HL-60 (cell line): ENCODE measurements around the gene USP35.

Experiments used
- DNase-seq, 2 experiments: peaks; one replicate each; pipeline ENCODE4 v3.0.0-alpha.2; 2010 to 2020; ENCODE audit warnings: low read depth in 1 of 2, low spot score in 1 of 2
- H3K27ac ChIP-seq: fragments of 250-450 bp; sonication (Bioruptor Pico); replicated peaks from 2 replicates; pipeline ENCODE4 v1.5.1; 2020; ENCODE audit warnings: mild to moderate bottlenecking, moderate library complexity
- H3K27me3 ChIP-seq: fragments of 250-450 bp; sonication (Bioruptor Pico); 2 replicates; pipeline ENCODE4 v1.5.1; 2021; ENCODE audit warnings: mild to moderate bottlenecking, moderate library complexity; ENCODE audit not compliant: insufficient read depth, poor library complexity, severe bottlenecking
- H3K4me3 ChIP-seq: replicated peaks from 2 replicates; pipeline ENCODE4 v1.5.1; 2011; ENCODE audit warnings: mild to moderate bottlenecking, control low read depth, low read length; ENCODE audit not compliant: insufficient read depth
- CTCF ChIP-seq: IDR thresholded peaks from one replicate; pipeline ENCODE4 v1.5.1; 2011; ENCODE audit warnings: low read length, control low read depth, inconsistent platforms; ENCODE audit not compliant: insufficient read depth
- GABPA ChIP-seq: IDR thresholded peaks from 2 replicates; pipeline ENCODE4 v1.6.1; 2012; ENCODE audit warnings: low read depth
- POLR2AphosphoS5 ChIP-seq: IDR thresholded peaks from 2 replicates; pipeline ENCODE4 v1.6.1; 2012; ENCODE audit warnings: low read depth
- SPI1 ChIP-seq: IDR thresholded peaks from 2 replicates; pipeline ENCODE4 v1.6.1; 2012; ENCODE audit warnings: low read depth, mild to moderate bottlenecking, borderline replicate concordance
- TF ChIP-seq, protein P1 (sequence below): IDR thresholded peaks from 2 replicates; pipeline ENCODE4 v1.6.1; 2012; ENCODE audit warnings: low read depth; ENCODE audit not compliant: insufficient replicate concordance

USP35 gene

DNA sequence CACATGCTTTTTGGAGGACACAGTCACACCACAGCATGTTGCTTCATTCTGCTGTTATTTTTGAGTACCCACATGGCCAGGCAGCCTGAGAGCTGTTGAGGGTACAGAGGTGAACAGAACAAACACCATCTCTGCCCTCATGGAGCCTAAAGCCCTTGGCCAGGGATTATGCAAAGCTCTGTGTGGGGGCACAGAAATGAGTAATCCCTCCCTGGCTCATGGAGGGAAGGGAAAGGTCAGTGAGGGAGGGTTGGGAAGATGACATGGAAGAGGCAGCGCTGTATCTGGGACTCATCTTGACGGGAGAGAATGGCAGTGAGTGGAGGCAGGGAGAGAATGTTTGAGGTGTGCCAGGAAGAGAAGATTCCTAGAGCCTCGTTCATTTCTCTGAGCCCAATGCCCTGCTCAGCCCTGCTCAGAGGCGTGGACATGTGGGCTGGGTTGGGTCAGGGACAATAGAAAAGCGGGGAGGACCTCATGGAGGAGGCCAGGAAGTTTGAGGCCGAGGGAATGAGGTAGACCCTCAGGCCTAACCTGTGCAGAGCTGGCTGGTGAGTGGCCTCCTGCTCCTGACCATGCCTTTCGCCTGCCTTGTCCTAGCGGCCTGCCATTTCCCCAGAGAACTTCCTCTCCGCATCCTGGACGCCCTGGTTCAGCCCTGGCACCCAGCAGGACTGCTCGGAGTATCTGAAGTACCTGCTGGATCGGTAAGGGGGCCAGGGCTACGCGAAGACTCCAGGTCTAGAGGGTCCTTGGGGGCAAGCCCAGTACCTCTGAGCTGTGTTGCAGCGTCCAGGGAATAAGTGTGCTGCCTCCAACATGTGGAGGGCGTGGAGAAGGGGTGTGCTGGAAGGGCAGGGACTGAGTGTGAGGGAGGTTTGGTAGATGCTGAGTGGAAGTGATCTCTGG is 19.8 kb downstream of the USP35 start:
- Histone ChIP-seq H3K27ac (no peak overlapping the region), H3K4me3 (no peak overlapping the region), H3K27me3 (no peaks in the 10 kb centered on the region)
- TF ChIP-seq CTCF (no peak), GABPA (no peak), POLR2AphosphoS5 (no peak), SPI1 (no peak)
- TF ChIP-seq, protein P1, sequence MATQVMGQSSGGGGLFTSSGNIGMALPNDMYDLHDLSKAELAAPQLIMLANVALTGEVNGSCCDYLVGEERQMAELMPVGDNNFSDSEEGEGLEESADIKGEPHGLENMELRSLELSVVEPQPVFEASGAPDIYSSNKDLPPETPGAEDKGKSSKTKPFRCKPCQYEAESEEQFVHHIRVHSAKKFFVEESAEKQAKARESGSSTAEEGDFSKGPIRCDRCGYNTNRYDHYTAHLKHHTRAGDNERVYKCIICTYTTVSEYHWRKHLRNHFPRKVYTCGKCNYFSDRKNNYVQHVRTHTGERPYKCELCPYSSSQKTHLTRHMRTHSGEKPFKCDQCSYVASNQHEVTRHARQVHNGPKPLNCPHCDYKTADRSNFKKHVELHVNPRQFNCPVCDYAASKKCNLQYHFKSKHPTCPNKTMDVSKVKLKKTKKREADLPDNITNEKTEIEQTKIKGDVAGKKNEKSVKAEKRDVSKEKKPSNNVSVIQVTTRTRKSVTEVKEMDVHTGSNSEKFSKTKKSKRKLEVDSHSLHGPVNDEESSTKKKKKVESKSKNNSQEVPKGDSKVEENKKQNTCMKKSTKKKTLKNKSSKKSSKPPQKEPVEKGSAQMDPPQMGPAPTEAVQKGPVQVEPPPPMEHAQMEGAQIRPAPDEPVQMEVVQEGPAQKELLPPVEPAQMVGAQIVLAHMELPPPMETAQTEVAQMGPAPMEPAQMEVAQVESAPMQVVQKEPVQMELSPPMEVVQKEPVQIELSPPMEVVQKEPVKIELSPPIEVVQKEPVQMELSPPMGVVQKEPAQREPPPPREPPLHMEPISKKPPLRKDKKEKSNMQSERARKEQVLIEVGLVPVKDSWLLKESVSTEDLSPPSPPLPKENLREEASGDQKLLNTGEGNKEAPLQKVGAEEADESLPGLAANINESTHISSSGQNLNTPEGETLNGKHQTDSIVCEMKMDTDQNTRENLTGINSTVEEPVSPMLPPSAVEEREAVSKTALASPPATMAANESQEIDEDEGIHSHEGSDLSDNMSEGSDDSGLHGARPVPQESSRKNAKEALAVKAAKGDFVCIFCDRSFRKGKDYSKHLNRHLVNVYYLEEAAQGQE, result no peak
- no peak for DNase-seq

DNA sequence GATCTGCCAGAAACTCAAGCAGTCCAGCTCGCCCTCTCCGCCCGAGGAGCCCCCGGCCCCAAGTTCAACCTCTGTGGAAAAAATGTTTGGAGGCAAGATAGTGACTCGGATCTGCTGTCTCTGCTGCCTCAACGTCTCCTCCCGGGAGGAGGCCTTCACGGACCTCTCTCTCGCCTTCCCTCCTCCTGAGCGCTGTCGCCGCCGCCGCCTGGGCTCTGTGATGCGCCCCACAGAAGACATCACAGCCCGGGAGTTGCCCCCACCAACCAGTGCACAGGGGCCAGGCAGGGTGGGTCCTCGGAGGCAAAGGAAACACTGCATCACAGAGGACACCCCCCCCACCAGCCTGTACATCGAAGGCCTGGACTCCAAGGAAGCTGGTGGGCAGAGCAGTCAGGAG is 20.8 kb downstream of the USP35 start:
- H3K4me3 ChIP-seq, result no peak overlapping the region
- no peaks in the 10 kb centered on the region for H3K27me3 ChIP-seq
- H3K27ac ChIP-seq, result no peak overlapping the region
- TF ChIP-seq SPI1 (no peak), CTCF (no peak), POLR2AphosphoS5 (no peak), GABPA (no peak)
- TF ChIP-seq, protein P1, result no peak
- DNase-seq, result no peak

GRCh38 chr11:78210000-78210608 is 21.4 kb downstream of the USP35 start:
- TF ChIP-seq CTCF (no peak), GABPA (no peak), SPI1 (no peak), POLR2AphosphoS5 (no peak)
- TF ChIP-seq, protein P1, result no peak
- Histone ChIP-seq H3K27me3 (no peaks in the 10 kb centered on the region), H3K27ac (no peak overlapping the region), H3K4me3 (no peak overlapping the region)
- DNase-seq, result no peak
